ENCODE results near the gene TP53I13.

TP53I13 gene

DNA sequence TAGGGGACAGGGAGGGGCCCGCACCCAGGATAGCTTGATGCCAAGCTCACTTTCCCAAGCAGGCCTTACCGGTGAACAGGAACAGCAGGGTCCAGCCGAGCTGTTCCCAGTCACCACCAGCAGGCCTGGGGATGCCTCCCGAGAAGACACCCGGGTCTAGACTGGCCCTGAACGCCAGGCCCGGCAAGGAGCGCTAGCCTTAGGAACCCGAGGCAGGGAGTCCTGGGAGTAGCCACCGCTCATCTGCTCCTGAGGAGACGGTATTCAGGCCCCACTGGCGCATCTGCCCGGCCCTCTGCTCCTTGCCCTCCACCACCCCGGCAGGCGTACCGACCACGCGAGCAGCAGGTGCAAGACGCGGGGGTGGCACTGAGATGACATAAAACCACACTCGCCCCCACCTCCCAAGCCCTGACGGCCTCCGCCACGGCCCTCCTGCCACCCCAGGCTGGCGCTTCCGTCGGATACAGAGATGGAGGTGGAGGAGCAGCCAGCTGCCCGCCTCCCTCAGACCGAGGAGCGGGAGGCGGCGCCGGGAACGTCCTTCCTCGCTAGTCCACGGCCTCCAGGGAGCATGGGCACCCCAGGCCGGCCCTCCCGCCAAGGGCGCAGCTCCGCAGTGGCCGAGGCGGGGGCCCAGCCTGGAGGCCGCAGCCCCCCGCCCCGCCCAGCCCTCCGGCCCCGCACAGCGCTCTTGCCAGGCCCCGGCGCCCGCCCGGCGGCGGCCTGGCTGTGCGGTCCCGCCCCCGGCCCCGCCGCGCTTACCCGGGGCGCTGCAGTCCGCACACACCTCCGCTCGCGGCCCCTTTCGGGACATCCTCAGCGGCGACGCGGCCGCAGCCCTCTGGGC, 20.3 kb downstream of the TP53I13 start (continued):
- TF ChIP-seq, protein P1, sequence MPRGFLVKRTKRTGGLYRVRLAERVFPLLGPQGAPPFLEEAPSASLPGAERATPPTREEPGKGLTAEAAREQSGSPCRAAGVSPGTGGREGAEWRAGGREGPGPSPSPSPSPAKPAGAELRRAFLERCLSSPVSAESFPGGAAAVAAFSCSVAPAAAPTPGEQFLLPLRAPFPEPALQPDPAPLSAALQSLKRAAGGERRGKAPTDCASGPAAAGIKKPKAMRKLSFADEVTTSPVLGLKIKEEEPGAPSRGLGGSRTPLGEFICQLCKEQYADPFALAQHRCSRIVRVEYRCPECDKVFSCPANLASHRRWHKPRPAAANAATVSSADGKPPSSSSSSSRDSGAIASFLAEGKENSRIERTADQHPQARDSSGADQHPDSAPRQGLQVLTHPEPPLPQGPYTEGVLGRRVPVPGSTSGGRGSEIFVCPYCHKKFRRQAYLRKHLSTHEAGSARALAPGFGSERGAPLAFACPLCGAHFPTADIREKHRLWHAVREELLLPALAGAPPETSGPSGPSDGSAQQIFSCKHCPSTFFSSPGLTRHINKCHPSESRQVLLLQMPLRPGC (tag by site-specific recombination; IDR thresholded peaks at IDR 0.05) = no peak
- TF ChIP-seq ZNF561 (tag by site-specific recombination; IDR thresholded peaks at IDR 0.05; ENCODE audit: borderline replicate concordance) (no peak), ZNF214 (tag by site-specific recombination; IDR thresholded peaks at IDR 0.05; ENCODE audit: borderline replicate concordance) (no peak), PRDM1 (tag by site-specific recombination; IDR thresholded peaks at IDR 0.05) (no peak), SETDB1 (IDR thresholded peaks at IDR 0.05; ENCODE audit: insufficient read length, low read length) (no peak), ZNF747 (tag by site-specific recombination; IDR thresholded peaks at IDR 0.05) (no peak), KLF1 (tag by site-specific recombination; IDR thresholded peaks at IDR 0.05) (no peak), ZNF423 (tag by site-specific recombination; IDR thresholded peaks at IDR 0.05) (no peak), ZNF530 (tag by site-specific recombination; IDR thresholded peaks at IDR 0.05; ENCODE audit: low read depth) (no peak), ZNF175 (tag by site-specific recombination; IDR thresholded peaks at IDR 0.05) (no peak), ZNF610 (tag by site-specific recombination; IDR thresholded peaks at IDR 0.05; ENCODE audit: borderline replicate concordance) (no peak), ZNF155 (tag by site-specific recombination; IDR thresholded peaks at IDR 0.05) (no peak), ZNF184 (tag by site-specific recombination; IDR thresholded peaks at IDR 0.05) (no peak), ZNF341 (tag by site-specific recombination; IDR thresholded peaks at IDR 0.05; ENCODE audit: low read depth) (peak; percentile 89), KLF10 (tag by site-specific recombination; IDR thresholded peaks at IDR 0.05) (no peak), ZNF37A (tag by site-specific recombination; IDR thresholded peaks at IDR 0.05) (no peak), HOXA7 (CRISPR knock-in tag; IDR thresholded peaks at IDR 0.05; ENCODE audit: borderline replicate concordance) (no peak), ZNF10 (tag by site-specific recombination; IDR thresholded peaks at IDR 0.05) (no peak)
- TF ChIP-seq, protein P2, sequence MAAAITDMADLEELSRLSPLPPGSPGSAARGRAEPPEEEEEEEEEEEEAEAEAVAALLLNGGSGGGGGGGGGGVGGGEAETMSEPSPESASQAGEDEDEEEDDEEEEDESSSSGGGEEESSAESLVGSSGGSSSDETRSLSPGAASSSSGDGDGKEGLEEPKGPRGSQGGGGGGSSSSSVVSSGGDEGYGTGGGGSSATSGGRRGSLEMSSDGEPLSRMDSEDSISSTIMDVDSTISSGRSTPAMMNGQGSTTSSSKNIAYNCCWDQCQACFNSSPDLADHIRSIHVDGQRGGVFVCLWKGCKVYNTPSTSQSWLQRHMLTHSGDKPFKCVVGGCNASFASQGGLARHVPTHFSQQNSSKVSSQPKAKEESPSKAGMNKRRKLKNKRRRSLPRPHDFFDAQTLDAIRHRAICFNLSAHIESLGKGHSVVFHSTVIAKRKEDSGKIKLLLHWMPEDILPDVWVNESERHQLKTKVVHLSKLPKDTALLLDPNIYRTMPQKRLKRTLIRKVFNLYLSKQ (tag by site-specific recombination; IDR thresholded peaks at IDR 0.05; ENCODE audit: borderline replicate concordance) = no peak
- TF ChIP-seq, protein P3, sequence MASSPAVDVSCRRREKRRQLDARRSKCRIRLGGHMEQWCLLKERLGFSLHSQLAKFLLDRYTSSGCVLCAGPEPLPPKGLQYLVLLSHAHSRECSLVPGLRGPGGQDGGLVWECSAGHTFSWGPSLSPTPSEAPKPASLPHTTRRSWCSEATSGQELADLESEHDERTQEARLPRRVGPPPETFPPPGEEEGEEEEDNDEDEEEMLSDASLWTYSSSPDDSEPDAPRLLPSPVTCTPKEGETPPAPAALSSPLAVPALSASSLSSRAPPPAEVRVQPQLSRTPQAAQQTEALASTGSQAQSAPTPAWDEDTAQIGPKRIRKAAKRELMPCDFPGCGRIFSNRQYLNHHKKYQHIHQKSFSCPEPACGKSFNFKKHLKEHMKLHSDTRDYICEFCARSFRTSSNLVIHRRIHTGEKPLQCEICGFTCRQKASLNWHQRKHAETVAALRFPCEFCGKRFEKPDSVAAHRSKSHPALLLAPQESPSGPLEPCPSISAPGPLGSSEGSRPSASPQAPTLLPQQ (tag by site-specific recombination; IDR thresholded peaks at IDR 0.05) = no peak
- TF ChIP-seq, protein P4, sequence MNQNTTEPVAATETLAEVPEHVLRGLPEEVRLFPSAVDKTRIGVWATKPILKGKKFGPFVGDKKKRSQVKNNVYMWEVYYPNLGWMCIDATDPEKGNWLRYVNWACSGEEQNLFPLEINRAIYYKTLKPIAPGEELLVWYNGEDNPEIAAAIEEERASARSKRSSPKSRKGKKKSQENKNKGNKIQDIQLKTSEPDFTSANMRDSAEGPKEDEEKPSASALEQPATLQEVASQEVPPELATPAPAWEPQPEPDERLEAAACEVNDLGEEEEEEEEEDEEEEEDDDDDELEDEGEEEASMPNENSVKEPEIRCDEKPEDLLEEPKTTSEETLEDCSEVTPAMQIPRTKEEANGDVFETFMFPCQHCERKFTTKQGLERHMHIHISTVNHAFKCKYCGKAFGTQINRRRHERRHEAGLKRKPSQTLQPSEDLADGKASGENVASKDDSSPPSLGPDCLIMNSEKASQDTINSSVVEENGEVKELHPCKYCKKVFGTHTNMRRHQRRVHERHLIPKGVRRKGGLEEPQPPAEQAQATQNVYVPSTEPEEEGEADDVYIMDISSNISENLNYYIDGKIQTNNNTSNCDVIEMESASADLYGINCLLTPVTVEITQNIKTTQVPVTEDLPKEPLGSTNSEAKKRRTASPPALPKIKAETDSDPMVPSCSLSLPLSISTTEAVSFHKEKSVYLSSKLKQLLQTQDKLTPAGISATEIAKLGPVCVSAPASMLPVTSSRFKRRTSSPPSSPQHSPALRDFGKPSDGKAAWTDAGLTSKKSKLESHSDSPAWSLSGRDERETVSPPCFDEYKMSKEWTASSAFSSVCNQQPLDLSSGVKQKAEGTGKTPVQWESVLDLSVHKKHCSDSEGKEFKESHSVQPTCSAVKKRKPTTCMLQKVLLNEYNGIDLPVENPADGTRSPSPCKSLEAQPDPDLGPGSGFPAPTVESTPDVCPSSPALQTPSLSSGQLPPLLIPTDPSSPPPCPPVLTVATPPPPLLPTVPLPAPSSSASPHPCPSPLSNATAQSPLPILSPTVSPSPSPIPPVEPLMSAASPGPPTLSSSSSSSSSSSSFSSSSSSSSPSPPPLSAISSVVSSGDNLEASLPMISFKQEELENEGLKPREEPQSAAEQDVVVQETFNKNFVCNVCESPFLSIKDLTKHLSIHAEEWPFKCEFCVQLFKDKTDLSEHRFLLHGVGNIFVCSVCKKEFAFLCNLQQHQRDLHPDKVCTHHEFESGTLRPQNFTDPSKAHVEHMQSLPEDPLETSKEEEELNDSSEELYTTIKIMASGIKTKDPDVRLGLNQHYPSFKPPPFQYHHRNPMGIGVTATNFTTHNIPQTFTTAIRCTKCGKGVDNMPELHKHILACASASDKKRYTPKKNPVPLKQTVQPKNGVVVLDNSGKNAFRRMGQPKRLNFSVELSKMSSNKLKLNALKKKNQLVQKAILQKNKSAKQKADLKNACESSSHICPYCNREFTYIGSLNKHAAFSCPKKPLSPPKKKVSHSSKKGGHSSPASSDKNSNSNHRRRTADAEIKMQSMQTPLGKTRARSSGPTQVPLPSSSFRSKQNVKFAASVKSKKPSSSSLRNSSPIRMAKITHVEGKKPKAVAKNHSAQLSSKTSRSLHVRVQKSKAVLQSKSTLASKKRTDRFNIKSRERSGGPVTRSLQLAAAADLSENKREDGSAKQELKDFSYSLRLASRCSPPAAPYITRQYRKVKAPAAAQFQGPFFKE (tag by site-specific recombination; IDR thresholded peaks at IDR 0.05; ENCODE audit: borderline replicate concordance) = no peak
- TF ChIP-seq, protein P5, sequence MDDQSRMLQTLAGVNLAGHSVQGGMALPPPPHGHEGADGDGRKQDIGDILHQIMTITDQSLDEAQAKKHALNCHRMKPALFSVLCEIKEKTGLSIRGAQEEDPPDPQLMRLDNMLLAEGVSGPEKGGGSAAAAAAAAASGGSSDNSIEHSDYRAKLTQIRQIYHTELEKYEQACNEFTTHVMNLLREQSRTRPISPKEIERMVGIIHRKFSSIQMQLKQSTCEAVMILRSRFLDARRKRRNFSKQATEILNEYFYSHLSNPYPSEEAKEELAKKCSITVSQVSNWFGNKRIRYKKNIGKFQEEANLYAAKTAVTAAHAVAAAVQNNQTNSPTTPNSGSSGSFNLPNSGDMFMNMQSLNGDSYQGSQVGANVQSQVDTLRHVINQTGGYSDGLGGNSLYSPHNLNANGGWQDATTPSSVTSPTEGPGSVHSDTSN (CRISPR knock-in tag; IDR thresholded peaks at IDR 0.05) = no peak
- TF ChIP-seq, protein P6, sequence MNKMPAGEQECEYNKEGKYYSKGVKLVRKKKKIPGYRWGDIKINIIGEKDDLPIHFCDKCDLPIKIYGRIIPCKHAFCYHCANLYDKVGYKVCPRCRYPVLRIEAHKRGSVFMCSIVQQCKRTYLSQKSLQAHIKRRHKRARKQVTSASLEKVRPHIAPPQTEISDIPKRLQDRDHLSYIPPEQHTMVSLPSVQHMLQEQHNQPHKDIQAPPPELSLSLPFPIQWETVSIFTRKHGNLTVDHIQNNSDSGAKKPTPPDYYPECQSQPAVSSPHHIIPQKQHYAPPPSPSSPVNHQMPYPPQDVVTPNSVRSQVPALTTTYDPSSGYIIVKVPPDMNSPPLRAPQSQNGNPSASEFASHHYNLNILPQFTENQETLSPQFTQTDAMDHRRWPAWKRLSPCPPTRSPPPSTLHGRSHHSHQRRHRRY (tag by site-specific recombination; IDR thresholded peaks at IDR 0.05) = no peak
- TF ChIP-seq, protein P7, sequence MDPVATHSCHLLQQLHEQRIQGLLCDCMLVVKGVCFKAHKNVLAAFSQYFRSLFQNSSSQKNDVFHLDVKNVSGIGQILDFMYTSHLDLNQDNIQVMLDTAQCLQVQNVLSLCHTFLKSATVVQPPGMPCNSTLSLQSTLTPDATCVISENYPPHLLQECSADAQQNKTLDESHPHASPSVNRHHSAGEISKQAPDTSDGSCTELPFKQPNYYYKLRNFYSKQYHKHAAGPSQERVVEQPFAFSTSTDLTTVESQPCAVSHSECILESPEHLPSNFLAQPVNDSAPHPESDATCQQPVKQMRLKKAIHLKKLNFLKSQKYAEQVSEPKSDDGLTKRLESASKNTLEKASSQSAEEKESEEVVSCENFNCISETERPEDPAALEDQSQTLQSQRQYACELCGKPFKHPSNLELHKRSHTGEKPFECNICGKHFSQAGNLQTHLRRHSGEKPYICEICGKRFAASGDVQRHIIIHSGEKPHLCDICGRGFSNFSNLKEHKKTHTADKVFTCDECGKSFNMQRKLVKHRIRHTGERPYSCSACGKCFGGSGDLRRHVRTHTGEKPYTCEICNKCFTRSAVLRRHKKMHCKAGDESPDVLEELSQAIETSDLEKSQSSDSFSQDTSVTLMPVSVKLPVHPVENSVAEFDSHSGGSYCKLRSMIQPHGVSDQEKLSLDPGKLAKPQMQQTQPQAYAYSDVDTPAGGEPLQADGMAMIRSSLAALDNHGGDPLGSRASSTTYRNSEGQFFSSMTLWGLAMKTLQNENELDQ (tag by site-specific recombination; IDR thresholded peaks at IDR 0.05; ENCODE audit: low read depth) = no peak

Measured in HEK293 (cell line).